WTC11 (cell line): ENCODE measurements around the gene RP2. TPM values are rescaled to one million over a fixed set of nuclear protein-coding genes. Genes with fewer than 3 reads are reported as not detected.

ENCODE experiments used
- ATAC-seq: fragments of 200-7000 bp; cut with Tn5 transposase; 2 replicates; pipeline ENCODE4 v1.10.0; 2021; ENCODE audit warnings: mild to moderate bottlenecking, moderate library complexity
- CTCF ChIA-PET: fragments of 300-600 bp; sonication (Branson Sonifier 250); formaldehyde crosslinking; loops from one replicate; lab custom pipeline; 2021; ENCODE audit warnings: antibody characterized with exemption; lab: Charles Lee
- POLR2A ChIA-PET: fragments of 350-600 bp; sonication (Branson Sonifier 250); formaldehyde crosslinking; loops from one replicate; lab custom pipeline; 2021; ENCODE audit warnings: antibody characterized with exemption; lab: Charles Lee
- DNase-seq: peaks from one replicate; pipeline ENCODE4 v3.0.0; 2021; ENCODE audit warnings: low spot score
- H3K27ac Mint-ChIP-seq: 2 replicates; pipeline ENCODE4 v1.8.0; 2021; ENCODE audit warnings: mixed read lengths
- H3K27me3 Mint-ChIP-seq: 2 replicates; pipeline ENCODE4 v1.8.0; 2021; ENCODE audit warnings: low read depth, mild to moderate bottlenecking, moderate library complexity, mixed read lengths
- H3K36me3 Mint-ChIP-seq: 2 replicates; pipeline ENCODE4 v1.8.0; 2021; ENCODE audit warnings: mixed read lengths
- H3K4me1 Mint-ChIP-seq: 2 replicates; pipeline ENCODE4 v1.8.0; 2022; ENCODE audit warnings: mixed read lengths
- H3K4me3 Mint-ChIP-seq: 2 replicates; pipeline ENCODE4 v1.8.0; 2021; ENCODE audit warnings: mild to moderate bottlenecking, moderate library complexity, mixed read lengths
- H3K9me3 Mint-ChIP-seq: 2 replicates; pipeline ENCODE4 v1.8.0; 2021; ENCODE audit warnings: mixed read lengths
- ARID4B ChIP-seq: sonication (generic); formaldehyde crosslinking; IDR thresholded peaks from 2 replicates; pipeline ENCODE4 v1.8.0; 2023; ENCODE audit warnings: missing genetic modification reagents, mild to moderate bottlenecking, borderline replicate concordance
- E2F4 ChIP-seq: sonication (generic); formaldehyde crosslinking; IDR thresholded peaks from 2 replicates; pipeline ENCODE4 v1.8.1; 2022; ENCODE audit warnings: low read depth, mild to moderate bottlenecking, moderate library complexity, missing genetic modification reagents, borderline replicate concordance
- EMX1 ChIP-seq: fragments of 250-450 bp; sonication (Bioruptor Pico); IDR thresholded peaks from 2 replicates; pipeline ENCODE4 v1.8.0; 2021; ENCODE audit warnings: mild to moderate bottlenecking
- GABPB1 ChIP-seq: sonication (generic); formaldehyde crosslinking; IDR thresholded peaks from 2 replicates; pipeline ENCODE4 v1.8.1; 2023; ENCODE audit warnings: mild to moderate bottlenecking, missing genetic modification reagents
- GTF2I ChIP-seq: fragments of 250-450 bp; sonication (Bioruptor Pico); conservative IDR thresholded peaks from 2 replicates; pipeline ENCODE4 v1.4.0; 2021; ENCODE audit warnings: mild to moderate bottlenecking
- JAZF1 ChIP-seq: fragments of 250-450 bp; sonication (Bioruptor Pico); IDR thresholded peaks from 2 replicates; pipeline ENCODE4 v1.9.0; 2021; ENCODE audit warnings: moderate library complexity, mild to moderate bottlenecking, inconsistent platforms
- MYBL2 ChIP-seq: sonication (generic); formaldehyde crosslinking; IDR thresholded peaks from 2 replicates; pipeline ENCODE4 v1.8.1; 2023; ENCODE audit warnings: mild to moderate bottlenecking, moderate library complexity, missing genetic modification reagents
- NFE2L1 ChIP-seq: sonication (generic); formaldehyde crosslinking; IDR thresholded peaks from 2 replicates; pipeline ENCODE4 v1.8.1; 2023; ENCODE audit warnings: missing genetic modification reagents
- NR1H2 ChIP-seq: sonication (generic); formaldehyde crosslinking; IDR thresholded peaks from 2 replicates; pipeline ENCODE4 v1.9.0; 2021; ENCODE audit warnings: mild to moderate bottlenecking, moderate library complexity, missing genetic modification reagents
- OVOL2 ChIP-seq: fragments of 250-450 bp; sonication (Bioruptor Pico); IDR thresholded peaks from 2 replicates; pipeline ENCODE4 v1.9.0; 2021; ENCODE audit warnings: mild to moderate bottlenecking, borderline replicate concordance
- RELA ChIP-seq: sonication (generic); formaldehyde crosslinking; IDR thresholded peaks from 2 replicates; pipeline ENCODE4 v1.8.1; 2022; ENCODE audit warnings: missing genetic modification reagents, mild to moderate bottlenecking, borderline replicate concordance
- RORB ChIP-seq: fragments of 250-450 bp; sonication (Bioruptor Pico); IDR thresholded peaks from 2 replicates; pipeline ENCODE4 v1.9.0; 2021; ENCODE audit warnings: mild to moderate bottlenecking
- SOX15 ChIP-seq: fragments of 250-450 bp; sonication (Bioruptor Pico); IDR thresholded peaks from 2 replicates; pipeline ENCODE4 v1.9.0; 2021; ENCODE audit warnings: mild to moderate bottlenecking
- ZBTB21 ChIP-seq: sonication (generic); formaldehyde crosslinking; IDR thresholded peaks from 2 replicates; pipeline ENCODE4 v1.8.1; 2023; ENCODE audit warnings: mild to moderate bottlenecking, missing genetic modification reagents, borderline replicate concordance
- ZBTB43 ChIP-seq: sonication (generic); formaldehyde crosslinking; IDR thresholded peaks from 2 replicates; pipeline ENCODE4 v1.8.1; 2023; ENCODE audit warnings: mild to moderate bottlenecking, missing genetic modification reagents
- ZMAT4 ChIP-seq: fragments of 250-450 bp; sonication (Bioruptor Pico); IDR thresholded peaks from 2 replicates; pipeline ENCODE4 v1.9.0; 2021; ENCODE audit warnings: mild to moderate bottlenecking
- ZNF121 ChIP-seq: sonication (generic); formaldehyde crosslinking; IDR thresholded peaks from 2 replicates; pipeline ENCODE4 v1.8.0; 2023; ENCODE audit warnings: missing genetic modification reagents
- ZNF138 ChIP-seq: sonication (generic); formaldehyde crosslinking; conservative IDR thresholded peaks from 2 replicates; pipeline ENCODE4 v1.8.1; 2022; ENCODE audit warnings: mild to moderate bottlenecking, moderate library complexity, missing genetic modification reagents
- ZNF263 ChIP-seq: sonication (generic); formaldehyde crosslinking; IDR thresholded peaks from 2 replicates; pipeline ENCODE4 v1.8.1; 2022; ENCODE audit warnings: low read depth, mild to moderate bottlenecking, moderate library complexity, missing genetic modification reagents
- ZNF425 ChIP-seq: fragments of 250-450 bp; sonication (Bioruptor Pico); conservative IDR thresholded peaks from 2 replicates; pipeline ENCODE4 v1.9.0; 2021; ENCODE audit warnings: mild to moderate bottlenecking
- total RNA-seq: library from RNA; stranded (reverse); gene quantifications from 3 replicates; pipeline ENCODE4 v1.2.3, GENCODE V29; 2021

Gene RP2
- total RNA-seq, 1 experiment from 2014 or later = 6.9 TPM

- DNase-seq = no peak
- TF ChIP-seq SOX15 (CRISPR knock-in tag) (no peak), MYBL2 (CRISPR knock-in tag) (no peak), EMX1 (CRISPR knock-in tag) (no peak), ZNF121 (CRISPR knock-in tag) (no peak), NFE2L1 (CRISPR knock-in tag) (no peak), ARID4B (no peak), OVOL2 (CRISPR knock-in tag) (no peak), ZNF263 (no peak), ZBTB21 (no peak), RELA (CRISPR knock-in tag) (no peak), GABPB1 (CRISPR knock-in tag) (no peak), GTF2I (CRISPR knock-in tag) (no peak), E2F4 (CRISPR knock-in tag) (no peak), JAZF1 (CRISPR knock-in tag) (no peak), ZNF138 (no peak), RORB (no peak), ZBTB43 (CRISPR knock-in tag) (no peak), ZNF425 (no peak), NR1H2 (no peak), ZMAT4 (CRISPR knock-in tag) (no peak)
- H3K4me1 Mint-ChIP-seq = peaks cover 31% of the 10 kb centered on the region
- CTCF ChIA-PET = no interaction called here
- ATAC-seq = no peak
- POLR2A ChIA-PET = no interaction called here
- H3K4me3 Mint-ChIP-seq = no peak overlapping the region
- peaks cover 19% of the 10 kb centered on the region for H3K9me3 Mint-ChIP-seq
- peaks cover 16% of the 10 kb centered on the region for H3K36me3 Mint-ChIP-seq
- no peak overlapping the region for H3K27ac Mint-ChIP-seq
- H3K27me3 Mint-ChIP-seq = peaks cover 5% of the 10 kb centered on the region; the same call in 1 of the 2 replicates
Observed at GRCh38 chrX:46916273-46916672, 79.4 kb downstream of the RP2 start.
